IgD-negative memory B cell (primary cell): ENCODE results near the gene ARMH4. TPM values are rescaled to one million over a fixed set of nuclear protein-coding genes. Genes with fewer than 3 reads are reported as not detected.

Experiments
- H3K27ac Mint-ChIP-seq, 3 donors: one replicate each; pipeline ENCODE4 v1.8.0; 2020 to 2022; ENCODE audit warnings: mild to moderate bottlenecking in 3 of 3, mixed read lengths in 3 of 3, moderate library complexity in 1 of 3
- H3K27me3 Mint-ChIP-seq: one replicate; pipeline ENCODE4 v1.8.0; 2021; ENCODE audit warnings: mixed read lengths
- H3K36me3 Mint-ChIP-seq: one replicate; pipeline ENCODE4 v1.8.0; 2020; ENCODE audit warnings: mild to moderate bottlenecking, mixed read lengths
- H3K4me1 Mint-ChIP-seq, 3 donors: one replicate each; pipeline ENCODE4 v1.8.0; 2020 to 2022; ENCODE audit warnings: mixed read lengths in 3 of 3, mild to moderate bottlenecking in 1 of 3
- H3K4me3 Mint-ChIP-seq, 4 donors: one replicate each; pipeline ENCODE4 v1.8.0; 2020 to 2022; ENCODE audit warnings: mild to moderate bottlenecking in 4 of 4, mixed read lengths in 4 of 4, moderate library complexity in 3 of 4
- H3K9me3 Mint-ChIP-seq, 3 donors: one replicate each; pipeline ENCODE4 v1.8.0; 2020 to 2021; ENCODE audit warnings: mixed read lengths in 3 of 3, mild to moderate bottlenecking in 1 of 3
- polyA plus RNA-seq: library from polyadenylated mRNA; unstranded; fragments of 300-500 nt; fragmentation: Illumina TruSeq; gene quantifications from one replicate; pipeline ENCODE4 v1.2.3, GENCODE V29; 2021

ARMH4 gene
- polyA plus RNA-seq, 1 donor from 2014 or later: 0.50 TPM

DNA sequence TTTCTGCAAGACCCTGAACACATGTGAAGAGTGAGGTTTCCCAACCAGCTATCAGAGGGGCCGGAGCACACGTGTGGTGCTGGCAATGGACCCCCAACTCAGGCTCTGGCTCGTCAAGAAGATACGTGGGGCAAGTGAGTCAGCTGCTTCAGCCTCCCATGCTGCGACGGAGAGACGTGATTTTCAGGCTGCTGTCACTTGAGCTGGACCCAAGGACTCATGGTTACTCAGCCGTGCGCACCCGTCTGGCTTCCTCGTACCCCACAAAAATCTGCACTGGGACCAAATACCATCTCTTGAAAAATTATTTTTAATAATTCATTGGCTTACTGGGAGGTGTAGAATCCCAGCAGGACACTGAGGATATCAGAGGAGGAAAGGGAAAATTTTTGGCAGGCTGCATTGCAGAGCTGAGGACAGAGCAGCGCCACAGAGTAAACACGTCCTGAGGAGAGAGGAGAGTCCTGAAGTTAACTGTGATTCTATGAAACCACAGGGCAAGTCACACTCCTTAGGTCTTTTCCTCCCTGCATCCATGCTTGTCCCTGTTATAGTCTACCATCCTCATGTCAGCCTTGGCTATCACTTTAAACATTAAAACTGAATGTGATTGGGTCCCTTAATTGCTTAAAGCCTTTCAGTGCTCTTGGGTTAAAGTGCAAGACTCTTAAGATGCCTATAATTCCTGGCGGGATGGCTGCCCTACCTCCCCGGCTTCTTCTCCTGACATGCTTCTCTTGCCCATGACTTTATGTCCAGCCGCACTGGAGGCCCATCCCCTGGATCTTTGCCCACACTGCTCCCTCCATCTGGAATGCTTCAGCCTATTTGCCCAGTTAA lies 190.8 kb downstream of the ARMH4 start:
- Mint-ChIP-seq H3K9me3 (peaks cover 3 to 10% (median 4%) of the 10 kb centered on the region in 3 donors), H3K27ac (no peak overlapping the region), H3K36me3 (no peaks in the 10 kb centered on the region), H3K27me3 (peaks cover 6% of the 10 kb centered on the region), H3K4me1 (no peaks in the 10 kb centered on the region), H3K4me3 (no peak overlapping the region)

DNA sequence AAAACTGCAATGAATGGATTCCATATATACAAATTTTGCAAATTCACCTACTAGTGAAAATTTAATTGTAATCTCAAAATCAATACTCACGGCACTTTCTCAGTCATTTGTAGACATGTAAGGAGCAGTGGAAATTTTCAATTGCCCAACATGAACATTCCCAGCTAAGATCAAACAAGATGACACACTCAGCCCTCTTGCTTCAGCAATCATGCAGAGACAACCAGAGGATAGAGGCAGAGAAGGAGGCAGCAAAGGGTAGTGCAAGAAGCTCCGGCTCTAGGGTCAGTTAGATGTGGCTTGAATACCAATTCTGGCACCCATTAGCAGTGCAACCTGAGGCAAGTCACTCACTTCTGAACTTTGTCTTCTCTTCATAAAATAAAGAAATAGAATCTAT lies 194.6 kb downstream of the ARMH4 start:
- no peaks in the 10 kb centered on the region for H3K4me1 Mint-ChIP-seq
- no peak overlapping the region for H3K4me3 Mint-ChIP-seq
- H3K27me3 Mint-ChIP-seq: peaks cover 9% of the 10 kb centered on the region
- H3K27ac Mint-ChIP-seq: no peak overlapping the region
- H3K9me3 Mint-ChIP-seq: peaks cover 4 to 14% (median 7%) of the 10 kb centered on the region in 3 donors
- H3K36me3 Mint-ChIP-seq: peaks cover 1% of the 10 kb centered on the region

Other genes starting within 250 kb of the ARMH4 start
- gene ACTR10, start 47.9 kb upstream of the ARMH4 start, polyA plus RNA-seq: 49.9 TPM
- gene PSMA3, start 92.6 kb upstream of the ARMH4 start, polyA plus RNA-seq: 120 TPM
- 37.1 TPM for gene ARID4A, start 146.3 kb upstream of the ARMH4 start, polyA plus RNA-seq
- not detected for gene TOMM20L, start 243.7 kb upstream of the ARMH4 start, polyA plus RNA-seq